ENCODE results near the gene CHST11.
A peak's percentile ranks its signal among the peaks of the same experiment; 100 is the strongest.

Gene CHST11

DNA sequence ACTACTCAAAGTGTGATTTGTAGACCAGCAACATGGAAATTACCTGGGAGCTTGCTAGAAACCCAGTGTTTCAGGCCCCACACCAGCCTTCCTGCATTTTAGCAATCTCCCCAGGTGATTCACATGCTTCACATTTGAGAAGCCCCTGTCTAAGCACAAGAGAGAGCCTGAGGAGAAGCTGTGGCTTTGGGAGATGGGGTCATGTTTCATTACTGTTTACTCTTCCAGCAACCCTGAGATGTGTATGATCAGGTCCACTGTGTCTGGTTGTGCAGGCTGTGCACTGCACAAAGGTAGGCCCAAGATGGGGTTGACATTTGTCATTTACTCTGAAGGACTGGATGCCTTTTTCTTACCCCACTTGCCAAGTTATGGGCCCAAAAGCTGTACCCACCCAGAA lies 311.3 kb downstream of the CHST11 start:
- no peak for TF ChIP-seq ZNF391 (tag by site-specific recombination; IDR thresholded peaks at IDR 0.05; ENCODE audit: borderline replicate concordance, low read depth)
- TF ChIP-seq, protein P1, sequence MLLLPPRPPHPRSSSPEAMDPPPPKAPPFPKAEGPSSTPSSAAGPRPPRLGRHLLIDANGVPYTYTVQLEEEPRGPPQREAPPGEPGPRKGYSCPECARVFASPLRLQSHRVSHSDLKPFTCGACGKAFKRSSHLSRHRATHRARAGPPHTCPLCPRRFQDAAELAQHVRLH (tag by site-specific recombination; IDR thresholded peaks at IDR 0.05), result 0 out of 2 replicates have a peak, but pooled peaks have one; percentile 31
- no peaks in the 10 kb centered on the region for H3K4me1 ChIP-seq (ENCODE audit: control insufficient read depth, insufficient read depth, low read length)
- ChIA-PET POLR2A (interaction anchor here (0.5 to 0.7 kb wide), 2 partner anchors 14 to 21 kb away, joined by 8 to 9 read pairs; no protein-coding TSS in a partner anchor), CTCF (interaction anchor here (2.9 kb wide), 1 partner anchor 22 kb away, joined by 9 read pairs; no protein-coding TSS in a partner anchor)
- H3K27ac ChIP-seq (ENCODE audit: extremely low read depth, low read depth, low read length), result no peak overlapping the region
- H3K4me3 ChIP-seq (ENCODE audit: low read depth, low read length), result no peak overlapping the region
- no peaks in the 10 kb centered on the region for H3K36me3 ChIP-seq (ENCODE audit: control insufficient read depth in 2 of 2, insufficient read depth in 1 of 2, low read length in 2 of 2)
- no peaks in the 10 kb centered on the region for H3K9me3 ChIP-seq (ENCODE audit: control insufficient read depth, insufficient read depth, low read depth, low read length)

DNA sequence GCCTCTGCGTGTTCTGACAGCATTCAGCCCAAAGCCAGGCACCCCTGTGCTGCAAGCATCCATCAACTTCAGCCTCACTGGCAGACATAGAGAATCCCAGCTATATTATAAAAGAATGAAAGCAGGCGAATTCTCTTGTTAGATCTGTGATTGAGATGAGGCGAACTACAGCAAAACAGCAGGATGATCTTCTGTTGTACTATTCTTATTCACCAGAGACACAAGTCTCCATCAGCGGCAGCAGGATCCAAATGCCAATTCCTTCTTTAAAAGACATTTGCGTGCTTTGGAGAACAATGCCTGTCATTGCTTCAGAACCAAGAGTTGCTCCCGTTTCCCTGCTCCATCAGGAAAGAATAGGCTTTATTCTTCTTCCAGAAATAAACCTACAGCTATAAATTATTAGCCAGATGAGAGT lies 312.4 kb downstream of the CHST11 start:
- Histone ChIP-seq H3K4me3 (ENCODE audit: low read depth, low read length) (no peak overlapping the region), H3K9me3 (ENCODE audit: control insufficient read depth, insufficient read depth, low read depth, low read length) (no peaks in the 10 kb centered on the region), H3K4me1 (ENCODE audit: control insufficient read depth, insufficient read depth, low read length) (no peaks in the 10 kb centered on the region), H3K36me3 (ENCODE audit: control insufficient read depth in 2 of 2, insufficient read depth in 1 of 2, low read length in 2 of 2) (no peaks in the 10 kb centered on the region), H3K27ac (ENCODE audit: extremely low read depth, low read depth, low read length) (no peak overlapping the region)
- POLR2A ChIA-PET, result no interaction called here
- TF ChIP-seq MEIS1 (CRISPR knock-in tag; IDR thresholded peaks at IDR 0.05; ENCODE audit: borderline replicate concordance), result no peak
- TF ChIP-seq ZNF792 (tag by site-specific recombination; IDR thresholded peaks at IDR 0.05), result no peak
- TF ChIP-seq, protein P2, sequence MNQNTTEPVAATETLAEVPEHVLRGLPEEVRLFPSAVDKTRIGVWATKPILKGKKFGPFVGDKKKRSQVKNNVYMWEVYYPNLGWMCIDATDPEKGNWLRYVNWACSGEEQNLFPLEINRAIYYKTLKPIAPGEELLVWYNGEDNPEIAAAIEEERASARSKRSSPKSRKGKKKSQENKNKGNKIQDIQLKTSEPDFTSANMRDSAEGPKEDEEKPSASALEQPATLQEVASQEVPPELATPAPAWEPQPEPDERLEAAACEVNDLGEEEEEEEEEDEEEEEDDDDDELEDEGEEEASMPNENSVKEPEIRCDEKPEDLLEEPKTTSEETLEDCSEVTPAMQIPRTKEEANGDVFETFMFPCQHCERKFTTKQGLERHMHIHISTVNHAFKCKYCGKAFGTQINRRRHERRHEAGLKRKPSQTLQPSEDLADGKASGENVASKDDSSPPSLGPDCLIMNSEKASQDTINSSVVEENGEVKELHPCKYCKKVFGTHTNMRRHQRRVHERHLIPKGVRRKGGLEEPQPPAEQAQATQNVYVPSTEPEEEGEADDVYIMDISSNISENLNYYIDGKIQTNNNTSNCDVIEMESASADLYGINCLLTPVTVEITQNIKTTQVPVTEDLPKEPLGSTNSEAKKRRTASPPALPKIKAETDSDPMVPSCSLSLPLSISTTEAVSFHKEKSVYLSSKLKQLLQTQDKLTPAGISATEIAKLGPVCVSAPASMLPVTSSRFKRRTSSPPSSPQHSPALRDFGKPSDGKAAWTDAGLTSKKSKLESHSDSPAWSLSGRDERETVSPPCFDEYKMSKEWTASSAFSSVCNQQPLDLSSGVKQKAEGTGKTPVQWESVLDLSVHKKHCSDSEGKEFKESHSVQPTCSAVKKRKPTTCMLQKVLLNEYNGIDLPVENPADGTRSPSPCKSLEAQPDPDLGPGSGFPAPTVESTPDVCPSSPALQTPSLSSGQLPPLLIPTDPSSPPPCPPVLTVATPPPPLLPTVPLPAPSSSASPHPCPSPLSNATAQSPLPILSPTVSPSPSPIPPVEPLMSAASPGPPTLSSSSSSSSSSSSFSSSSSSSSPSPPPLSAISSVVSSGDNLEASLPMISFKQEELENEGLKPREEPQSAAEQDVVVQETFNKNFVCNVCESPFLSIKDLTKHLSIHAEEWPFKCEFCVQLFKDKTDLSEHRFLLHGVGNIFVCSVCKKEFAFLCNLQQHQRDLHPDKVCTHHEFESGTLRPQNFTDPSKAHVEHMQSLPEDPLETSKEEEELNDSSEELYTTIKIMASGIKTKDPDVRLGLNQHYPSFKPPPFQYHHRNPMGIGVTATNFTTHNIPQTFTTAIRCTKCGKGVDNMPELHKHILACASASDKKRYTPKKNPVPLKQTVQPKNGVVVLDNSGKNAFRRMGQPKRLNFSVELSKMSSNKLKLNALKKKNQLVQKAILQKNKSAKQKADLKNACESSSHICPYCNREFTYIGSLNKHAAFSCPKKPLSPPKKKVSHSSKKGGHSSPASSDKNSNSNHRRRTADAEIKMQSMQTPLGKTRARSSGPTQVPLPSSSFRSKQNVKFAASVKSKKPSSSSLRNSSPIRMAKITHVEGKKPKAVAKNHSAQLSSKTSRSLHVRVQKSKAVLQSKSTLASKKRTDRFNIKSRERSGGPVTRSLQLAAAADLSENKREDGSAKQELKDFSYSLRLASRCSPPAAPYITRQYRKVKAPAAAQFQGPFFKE (tag by site-specific recombination; IDR thresholded peaks at IDR 0.05; ENCODE audit: borderline replicate concordance), result no peak
- no peak for TF ChIP-seq ZNF670 (tag by site-specific recombination; IDR thresholded peaks at IDR 0.05; ENCODE audit: low read depth)
- TF ChIP-seq BCL11A (tag by site-specific recombination; IDR thresholded peaks at IDR 0.05; ENCODE audit: low read depth), result no peak
- TF ChIP-seq, protein P3, sequence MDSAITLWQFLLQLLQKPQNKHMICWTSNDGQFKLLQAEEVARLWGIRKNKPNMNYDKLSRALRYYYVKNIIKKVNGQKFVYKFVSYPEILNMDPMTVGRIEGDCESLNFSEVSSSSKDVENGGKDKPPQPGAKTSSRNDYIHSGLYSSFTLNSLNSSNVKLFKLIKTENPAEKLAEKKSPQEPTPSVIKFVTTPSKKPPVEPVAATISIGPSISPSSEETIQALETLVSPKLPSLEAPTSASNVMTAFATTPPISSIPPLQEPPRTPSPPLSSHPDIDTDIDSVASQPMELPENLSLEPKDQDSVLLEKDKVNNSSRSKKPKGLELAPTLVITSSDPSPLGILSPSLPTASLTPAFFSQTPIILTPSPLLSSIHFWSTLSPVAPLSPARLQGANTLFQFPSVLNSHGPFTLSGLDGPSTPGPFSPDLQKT (IDR thresholded peaks at IDR 0.05; ENCODE audit: borderline replicate concordance, low read depth, low read length), result no peak
- TF ChIP-seq, protein P4, sequence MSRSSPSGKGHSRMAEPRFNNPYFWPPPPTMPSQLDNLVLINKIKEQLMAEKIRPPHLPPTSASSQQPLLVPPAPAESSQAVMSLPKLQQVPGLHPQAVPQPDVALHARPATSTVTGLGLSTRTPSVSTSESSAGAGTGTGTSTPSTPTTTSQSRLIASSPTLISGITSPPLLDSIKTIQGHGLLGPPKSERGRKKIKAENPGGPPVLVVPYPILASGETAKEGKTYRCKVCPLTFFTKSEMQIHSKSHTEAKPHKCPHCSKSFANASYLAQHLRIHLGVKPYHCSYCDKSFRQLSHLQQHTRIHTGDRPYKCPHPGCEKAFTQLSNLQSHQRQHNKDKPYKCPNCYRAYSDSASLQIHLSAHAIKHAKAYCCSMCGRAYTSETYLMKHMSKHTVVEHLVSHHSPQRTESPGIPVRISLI (tag by site-specific recombination; IDR thresholded peaks at IDR 0.05), result no peak
- no peak for TF ChIP-seq ZSCAN16 (tag by site-specific recombination; IDR thresholded peaks at IDR 0.05)
- TF ChIP-seq ZNF830 (tag by site-specific recombination; IDR thresholded peaks at IDR 0.05; ENCODE audit: low read depth), result no peak
- no peak for TF ChIP-seq ZNF157 (tag by site-specific recombination; IDR thresholded peaks at IDR 0.05)
- TF ChIP-seq ZBTB1 (tag by site-specific recombination; IDR thresholded peaks at IDR 0.05), result no peak
- TF ChIP-seq, protein P5, sequence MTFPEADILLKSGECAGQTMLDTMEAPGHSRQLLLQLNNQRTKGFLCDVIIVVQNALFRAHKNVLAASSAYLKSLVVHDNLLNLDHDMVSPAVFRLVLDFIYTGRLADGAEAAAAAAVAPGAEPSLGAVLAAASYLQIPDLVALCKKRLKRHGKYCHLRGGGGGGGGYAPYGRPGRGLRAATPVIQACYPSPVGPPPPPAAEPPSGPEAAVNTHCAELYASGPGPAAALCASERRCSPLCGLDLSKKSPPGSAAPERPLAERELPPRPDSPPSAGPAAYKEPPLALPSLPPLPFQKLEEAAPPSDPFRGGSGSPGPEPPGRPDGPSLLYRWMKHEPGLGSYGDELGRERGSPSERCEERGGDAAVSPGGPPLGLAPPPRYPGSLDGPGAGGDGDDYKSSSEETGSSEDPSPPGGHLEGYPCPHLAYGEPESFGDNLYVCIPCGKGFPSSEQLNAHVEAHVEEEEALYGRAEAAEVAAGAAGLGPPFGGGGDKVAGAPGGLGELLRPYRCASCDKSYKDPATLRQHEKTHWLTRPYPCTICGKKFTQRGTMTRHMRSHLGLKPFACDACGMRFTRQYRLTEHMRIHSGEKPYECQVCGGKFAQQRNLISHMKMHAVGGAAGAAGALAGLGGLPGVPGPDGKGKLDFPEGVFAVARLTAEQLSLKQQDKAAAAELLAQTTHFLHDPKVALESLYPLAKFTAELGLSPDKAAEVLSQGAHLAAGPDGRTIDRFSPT (tag by site-specific recombination; IDR thresholded peaks at IDR 0.05), result no peak
- TF ChIP-seq SP2 (tag by site-specific recombination; IDR thresholded peaks at IDR 0.05), result no peak
- no peak for TF ChIP-seq SALL2 (tag by site-specific recombination; IDR thresholded peaks at IDR 0.05; ENCODE audit: borderline replicate concordance)
- CTCF ChIA-PET, result interaction anchor here (1.4 to 2.9 kb wide), 2 partner anchors 21 to 387 kb away, joined by 5 to 9 read pairs; no protein-coding TSS in a partner anchor

Data from HEK293 (cell line).